Measurements from ENCODE around the gene FSD1. TPM values are rescaled to one million over a fixed set of nuclear protein-coding genes. Genes with fewer than 3 reads are reported as not detected.

The FSD1 gene
- total and polyA plus RNA-seq, 9 of the 15 experiments (the other 6 are each of a cell fraction or from before 2014, with no cell fraction given): 0.11 to 1.9 (median 0.94) TPM; not detected in 1

DNA sequence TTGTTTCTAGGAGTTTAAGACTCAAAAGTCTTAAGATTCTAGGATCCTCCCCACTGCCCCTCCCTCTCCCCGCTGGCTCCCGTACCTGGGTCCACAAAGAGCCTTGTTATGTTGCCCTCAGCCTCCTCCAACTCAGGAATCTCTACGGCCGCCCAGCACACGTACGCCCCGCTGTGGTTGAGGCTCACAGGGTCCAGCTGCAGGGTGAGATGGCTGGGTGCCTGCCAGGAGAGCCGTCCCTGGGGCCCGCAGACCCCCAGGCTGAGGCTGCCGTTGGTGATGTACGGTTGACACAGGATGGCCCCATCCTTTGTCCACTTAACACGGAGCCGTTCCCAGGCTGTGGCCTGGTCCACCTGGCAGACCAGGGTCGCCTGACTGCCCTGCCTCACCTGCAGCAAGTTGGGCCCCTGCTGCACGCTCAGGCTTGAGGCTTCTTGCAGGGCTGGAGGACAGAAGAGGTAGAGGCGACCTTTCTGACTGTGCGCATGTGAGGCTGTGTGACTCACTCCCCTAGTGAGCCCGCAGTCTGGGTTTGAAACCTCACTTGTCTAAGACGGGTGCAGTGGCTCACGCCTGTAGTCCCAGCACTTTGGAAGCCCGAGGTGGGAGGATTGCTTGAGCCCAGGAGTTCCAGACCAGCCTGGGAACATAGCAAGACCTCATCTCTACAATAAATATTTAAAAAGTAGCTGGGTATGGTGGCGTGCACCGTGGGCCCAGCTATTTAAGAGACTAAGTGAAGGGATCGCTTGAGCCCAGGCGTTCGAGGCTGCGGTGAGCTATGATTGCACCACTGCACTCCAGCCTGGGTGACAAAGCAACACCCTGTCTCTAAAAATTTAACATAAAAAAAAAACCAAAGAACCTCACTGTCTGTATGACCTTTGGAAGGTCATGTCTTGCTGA, 6.2 kb upstream of the FSD1 start:
- DNase-seq (ENCODE audit: extremely low read depth in 1 of 4, low spot score in 3 of 4) (no peak), ATAC-seq (peak; percentile 74), FAIRE-seq (no peak)
- Histone ChIP-seq H3K4me2 (ENCODE audit: insufficient read depth, low read length) (no peak overlapping the region), H3K79me2 (ENCODE audit: control insufficient read depth, insufficient read depth, low read length) (no peaks in the 10 kb centered on the region), H3K9me3 (replicated peaks; ENCODE audit: control insufficient read depth, insufficient read depth, low read depth, low read length) (no peaks in the 10 kb centered on the region), H3K9me1 (ENCODE audit: control insufficient read depth, insufficient read depth, low read length) (no peaks in the 10 kb centered on the region), H3K27ac (ENCODE audit: extremely low read depth, low read depth, low read length) (no peak overlapping the region), H3K36me3 (ENCODE audit: control insufficient read depth, insufficient read depth, low read length) (no peaks in the 10 kb centered on the region), H3K9ac (ENCODE audit: insufficient read depth in 1 of 2, low read depth in 2 of 2, low read length in 2 of 2) (peak overlapping the region in 1 of 2 experiments; percentile 14; a peak in 1 of 4 replicates), H3K27me3 (ENCODE audit: control insufficient read depth in 2 of 2, insufficient read depth in 2 of 2, low read length in 2 of 2) (peaks cover 3 to 8% of the 10 kb centered on the region in 2 experiments; a peak in 2 of 5 replicates), H3K4me1 (replicated peaks in 1 of 2; ENCODE audit: control insufficient read depth in 2 of 2, insufficient read depth in 2 of 2, low read length in 2 of 2) (peaks cover 0 to 20% of the 10 kb centered on the region in 2 experiments; a peak in 3 of 5 replicates), H4K20me1 (replicated peaks; ENCODE audit: control insufficient read depth, insufficient read depth, low read length) (no peaks in the 10 kb centered on the region), H3K4me3 (no peak overlapping the region), H2AFZ (ENCODE audit: low read depth, low read length) (no peak overlapping the region)
- WGBS (ENCODE audit: insufficient coverage, low coverage, missing lambda C conversion rate): 53% methylated on average over 27 of the region's 27 CpGs
- ChIA-PET POLR2A (interaction anchor here (1.0 kb wide), 1 partner anchor 20 kb away, joined by 3 read pairs; no protein-coding TSS in a partner anchor), CTCF (ENCODE audit: low intra/inter-chr PET ratio) (no interaction called here)
- BruUV-seq (replicated peaks): no TSS peak
- in situ Hi-C loops (cut with MboI) (no loop called here), intact Hi-C loops (cut with micrococcal nuclease) (no loop called here)
- TF ChIP-seq HMG20A (CRISPR knock-in tag; conservative IDR thresholded peaks at IDR 0.05) (no peak), RCOR1 (IDR thresholded peaks at IDR 0.05; ENCODE audit: borderline replicate concordance in 1 of 2, low read depth in 2 of 2, low read length in 2 of 2) (peak in 1 of 2 experiments; percentile 46; a peak in 1 of 4 replicates), ZNF140 (CRISPR knock-in tag; IDR thresholded peaks at IDR 0.05) (no peak), E2F3 (CRISPR knock-in tag; IDR thresholded peaks at IDR 0.05) (no peak), NFIC (IDR thresholded peaks at IDR 0.05) (peak; percentile 38; the same call in 1 of the 2 replicates), RAD21 (CRISPR knock-in tag; conservative IDR thresholded peaks at IDR 0.05 in 1 of 2, IDR thresholded peaks at IDR 0.05 in 1 of 2) (0 out of 4 replicates have a peak, but pooled peaks of 1 of the 2 experiments have one; percentile 4), CBX1 (IDR thresholded peaks at IDR 0.05; ENCODE audit: low read depth) (0 out of 2 replicates have a peak, but pooled peaks have one; percentile 70)
- TF ChIP-seq, protein P1, sequence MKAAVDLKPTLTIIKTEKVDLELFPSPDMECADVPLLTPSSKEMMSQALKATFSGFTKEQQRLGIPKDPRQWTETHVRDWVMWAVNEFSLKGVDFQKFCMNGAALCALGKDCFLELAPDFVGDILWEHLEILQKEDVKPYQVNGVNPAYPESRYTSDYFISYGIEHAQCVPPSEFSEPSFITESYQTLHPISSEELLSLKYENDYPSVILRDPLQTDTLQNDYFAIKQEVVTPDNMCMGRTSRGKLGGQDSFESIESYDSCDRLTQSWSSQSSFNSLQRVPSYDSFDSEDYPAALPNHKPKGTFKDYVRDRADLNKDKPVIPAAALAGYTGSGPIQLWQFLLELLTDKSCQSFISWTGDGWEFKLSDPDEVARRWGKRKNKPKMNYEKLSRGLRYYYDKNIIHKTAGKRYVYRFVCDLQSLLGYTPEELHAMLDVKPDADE (conservative IDR thresholded peaks at IDR 0.05; ENCODE audit: control insufficient read depth, low read depth, low read length): no peak
- TF ChIP-seq, protein P2, sequence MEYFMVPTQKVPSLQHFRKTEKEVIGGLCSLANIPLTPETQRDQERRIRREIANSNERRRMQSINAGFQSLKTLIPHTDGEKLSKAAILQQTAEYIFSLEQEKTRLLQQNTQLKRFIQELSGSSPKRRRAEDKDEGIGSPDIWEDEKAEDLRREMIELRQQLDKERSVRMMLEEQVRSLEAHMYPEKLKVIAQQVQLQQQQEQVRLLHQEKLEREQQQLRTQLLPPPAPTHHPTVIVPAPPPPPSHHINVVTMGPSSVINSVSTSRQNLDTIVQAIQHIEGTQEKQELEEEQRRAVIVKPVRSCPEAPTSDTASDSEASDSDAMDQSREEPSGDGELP (CRISPR knock-in tag; IDR thresholded peaks at IDR 0.05; ENCODE audit: borderline replicate concordance): peak; percentile 38; the same call in 1 of the 2 replicates
- TF ChIP-seq, protein P3, sequence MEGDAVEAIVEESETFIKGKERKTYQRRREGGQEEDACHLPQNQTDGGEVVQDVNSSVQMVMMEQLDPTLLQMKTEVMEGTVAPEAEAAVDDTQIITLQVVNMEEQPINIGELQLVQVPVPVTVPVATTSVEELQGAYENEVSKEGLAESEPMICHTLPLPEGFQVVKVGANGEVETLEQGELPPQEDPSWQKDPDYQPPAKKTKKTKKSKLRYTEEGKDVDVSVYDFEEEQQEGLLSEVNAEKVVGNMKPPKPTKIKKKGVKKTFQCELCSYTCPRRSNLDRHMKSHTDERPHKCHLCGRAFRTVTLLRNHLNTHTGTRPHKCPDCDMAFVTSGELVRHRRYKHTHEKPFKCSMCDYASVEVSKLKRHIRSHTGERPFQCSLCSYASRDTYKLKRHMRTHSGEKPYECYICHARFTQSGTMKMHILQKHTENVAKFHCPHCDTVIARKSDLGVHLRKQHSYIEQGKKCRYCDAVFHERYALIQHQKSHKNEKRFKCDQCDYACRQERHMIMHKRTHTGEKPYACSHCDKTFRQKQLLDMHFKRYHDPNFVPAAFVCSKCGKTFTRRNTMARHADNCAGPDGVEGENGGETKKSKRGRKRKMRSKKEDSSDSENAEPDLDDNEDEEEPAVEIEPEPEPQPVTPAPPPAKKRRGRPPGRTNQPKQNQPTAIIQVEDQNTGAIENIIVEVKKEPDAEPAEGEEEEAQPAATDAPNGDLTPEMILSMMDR (IDR thresholded peaks at IDR 0.05 in 2 of 3, conservative IDR thresholded peaks at IDR 0.05 in 1 of 3; ENCODE audit: insufficient read depth in 2 of 3, low read depth in 1 of 3, low read length in 3 of 3): peak in 2 of 3 experiments; percentile 19 to 41; a peak in 2 of 6 replicates
